22Rv1 (cell line): Measurements from ENCODE around the gene LRR1.

ENCODE experiments used
- H3K27ac ChIP-seq: fragments of 450-650 bp; 2 replicates; pipeline ENCODE4 v1.5.1; 2017
- ZFX ChIP-seq: fragments of 450-650 bp; IDR thresholded peaks from 2 replicates; pipeline ENCODE4 v1.6.1; 2017; ENCODE audit warnings: antibody characterized with exemption, borderline replicate concordance
- TF ChIP-seq, protein P1 (sequence below): fragments of 450-650 bp; IDR thresholded peaks from 2 replicates; pipeline ENCODE4 v1.5.1; 2017; ENCODE audit warnings: mild to moderate bottlenecking

Gene LRR1, protein sequence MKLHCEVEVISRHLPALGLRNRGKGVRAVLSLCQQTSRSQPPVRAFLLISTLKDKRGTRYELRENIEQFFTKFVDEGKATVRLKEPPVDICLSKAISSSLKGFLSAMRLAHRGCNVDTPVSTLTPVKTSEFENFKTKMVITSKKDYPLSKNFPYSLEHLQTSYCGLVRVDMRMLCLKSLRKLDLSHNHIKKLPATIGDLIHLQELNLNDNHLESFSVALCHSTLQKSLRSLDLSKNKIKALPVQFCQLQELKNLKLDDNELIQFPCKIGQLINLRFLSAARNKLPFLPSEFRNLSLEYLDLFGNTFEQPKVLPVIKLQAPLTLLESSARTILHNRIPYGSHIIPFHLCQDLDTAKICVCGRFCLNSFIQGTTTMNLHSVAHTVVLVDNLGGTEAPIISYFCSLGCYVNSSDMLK

DNA sequence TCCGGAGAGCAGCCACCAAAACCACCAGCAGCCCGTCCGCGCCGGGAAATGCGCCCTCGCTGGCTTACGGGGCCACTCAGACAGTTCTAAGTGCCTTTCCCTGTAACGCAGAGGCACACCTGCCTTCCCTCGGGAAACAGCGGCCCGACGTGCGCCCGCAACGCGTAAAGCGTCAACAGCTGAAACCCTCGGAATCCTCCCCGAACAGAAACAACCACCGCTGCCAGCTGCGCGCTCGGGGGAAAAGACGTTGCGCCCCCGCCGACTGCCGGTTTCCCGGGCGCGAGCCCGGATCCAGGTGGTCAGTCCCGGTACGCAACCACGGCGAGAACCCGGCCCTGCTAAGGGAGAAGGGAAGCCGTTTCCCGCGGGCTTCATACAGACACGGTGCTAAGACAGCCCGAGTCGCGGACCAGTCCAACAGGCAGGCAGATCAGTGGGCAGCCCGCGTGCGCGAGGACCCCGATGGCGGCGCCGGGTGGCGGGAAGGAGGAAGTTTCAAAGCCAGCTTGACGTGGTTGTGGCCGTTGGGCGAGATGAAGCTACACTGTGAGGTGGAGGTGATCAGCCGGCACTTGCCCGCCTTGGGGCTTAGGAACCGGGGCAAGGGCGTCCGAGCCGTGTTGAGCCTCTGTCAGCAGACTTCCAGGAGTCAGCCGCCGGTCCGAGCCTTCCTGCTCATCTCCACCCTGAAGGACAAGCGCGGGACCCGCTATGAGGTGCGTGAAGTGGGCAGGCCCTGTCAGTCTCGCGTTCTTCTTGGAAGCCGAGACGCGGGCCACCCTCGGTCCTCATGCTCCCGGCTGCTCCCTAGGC is at the start of gene LRR1:
Gene LRR1 (plus strand): TSS at position 456 of the 816 bp plus-strand sequence. CDS start 81 bp downstream, at position 537.
- TF ChIP-seq, protein P1, sequence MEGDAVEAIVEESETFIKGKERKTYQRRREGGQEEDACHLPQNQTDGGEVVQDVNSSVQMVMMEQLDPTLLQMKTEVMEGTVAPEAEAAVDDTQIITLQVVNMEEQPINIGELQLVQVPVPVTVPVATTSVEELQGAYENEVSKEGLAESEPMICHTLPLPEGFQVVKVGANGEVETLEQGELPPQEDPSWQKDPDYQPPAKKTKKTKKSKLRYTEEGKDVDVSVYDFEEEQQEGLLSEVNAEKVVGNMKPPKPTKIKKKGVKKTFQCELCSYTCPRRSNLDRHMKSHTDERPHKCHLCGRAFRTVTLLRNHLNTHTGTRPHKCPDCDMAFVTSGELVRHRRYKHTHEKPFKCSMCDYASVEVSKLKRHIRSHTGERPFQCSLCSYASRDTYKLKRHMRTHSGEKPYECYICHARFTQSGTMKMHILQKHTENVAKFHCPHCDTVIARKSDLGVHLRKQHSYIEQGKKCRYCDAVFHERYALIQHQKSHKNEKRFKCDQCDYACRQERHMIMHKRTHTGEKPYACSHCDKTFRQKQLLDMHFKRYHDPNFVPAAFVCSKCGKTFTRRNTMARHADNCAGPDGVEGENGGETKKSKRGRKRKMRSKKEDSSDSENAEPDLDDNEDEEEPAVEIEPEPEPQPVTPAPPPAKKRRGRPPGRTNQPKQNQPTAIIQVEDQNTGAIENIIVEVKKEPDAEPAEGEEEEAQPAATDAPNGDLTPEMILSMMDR: no peak; the same call in 1 of the 2 replicates
- TF ChIP-seq ZFX: no peak
- H3K27ac ChIP-seq: peak within 1 kb of the TSS; percentile 98

GRCh38 chr14:49549446-49549845 is 49.3 kb upstream of the LRR1 start:
- H3K27ac ChIP-seq: no peak overlapping the region
- no peak for TF ChIP-seq ZFX
- TF ChIP-seq, protein P1: no peak

DNA sequence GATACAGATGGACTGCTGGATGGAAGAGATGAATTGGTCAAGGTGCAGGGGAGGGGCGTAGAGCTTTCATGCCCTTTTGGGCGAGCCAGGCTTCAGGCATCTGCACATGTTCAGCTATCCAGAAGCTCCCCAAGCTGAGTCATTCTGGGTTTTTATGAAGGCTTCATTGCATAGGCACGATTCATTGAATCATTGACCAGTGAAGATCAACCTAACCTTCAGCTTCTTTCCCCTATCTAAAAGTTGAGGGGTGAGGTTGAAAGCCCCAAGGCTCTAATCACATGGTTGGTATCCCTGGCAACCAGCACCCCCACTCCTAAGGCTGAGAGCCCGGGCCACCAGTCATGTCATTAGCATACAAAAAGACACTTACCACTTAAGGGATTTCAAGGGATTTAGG is 48.9 kb upstream of the LRR1 start:
- TF ChIP-seq ZFX: no peak
- TF ChIP-seq, protein P1: no peak
- H3K27ac ChIP-seq: no peak overlapping the region

- no peak for TF ChIP-seq ZFX
- TF ChIP-seq, protein P1: peak; percentile 27; the same call in 1 of the 2 replicates
- no peak overlapping the region for H3K27ac ChIP-seq
Observed at GRCh38 chr14:49550286-49551184, 48.2 kb upstream of the LRR1 start.

GRCh38 chr14:49551569-49551968 is 47.2 kb upstream of the LRR1 start:
- no peak overlapping the region for H3K27ac ChIP-seq
- TF ChIP-seq, protein P1: no peak
- TF ChIP-seq ZFX: no peak

DNA sequence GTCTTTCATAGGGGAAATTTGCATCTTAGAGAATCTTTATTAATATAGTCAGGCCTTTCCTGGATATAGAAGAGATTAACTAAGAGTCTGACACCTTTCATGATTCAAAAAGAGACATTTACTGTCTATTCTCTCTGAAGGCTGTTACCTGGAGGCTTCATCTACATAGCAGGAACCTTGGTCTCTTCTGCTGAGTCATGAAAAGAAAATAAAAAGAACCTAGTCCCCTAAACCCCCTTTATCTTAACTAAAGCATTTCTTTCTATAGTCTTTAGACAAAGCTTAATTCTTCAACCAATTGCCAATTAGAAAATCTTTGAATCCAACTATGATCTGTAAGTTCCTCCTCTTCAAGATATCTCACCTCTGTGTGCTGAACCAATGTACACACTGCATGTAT is 45.6 kb upstream of the LRR1 start:
- TF ChIP-seq, protein P1: no peak
- H3K27ac ChIP-seq: no peak overlapping the region
